Activated CD8-positive, alpha-beta T cell treated with anti-CD3 and anti-CD28 coated beads, Interleukin-2, amount 10 ng/mL, durations not matched to agents 7 days and 5 days (primary cell): ENCODE measurements around the gene TAMM41. TPM values are rescaled to one million over a fixed set of nuclear protein-coding genes. Genes with fewer than 3 reads are reported as not detected.

Source experiments
- ATAC-seq: fragments of 150-1000 bp; cut with Tn5 transposase; one replicate; pipeline ENCODE4 v1.10.0; 2021; ENCODE audit warnings: moderate library complexity
- CTCF ChIA-PET: fragments of 350-600 bp; sonication (Branson Sonifier 250); formaldehyde crosslinking; loops from one replicate; lab custom pipeline; 2021; ENCODE audit warnings: antibody characterized with exemption; lab: Charles Lee
- POLR2A ChIA-PET: fragments of 350-600 bp; sonication (Branson Sonifier 250); formaldehyde crosslinking; loops from one replicate; lab custom pipeline; 2021; ENCODE audit warnings: antibody characterized with exemption; lab: Charles Lee
- DNase-seq: peaks from one replicate; pipeline ENCODE4 v3.0.0-alpha.2; 2020
- H3K27ac Mint-ChIP-seq: one replicate; pipeline ENCODE4 v1.8.0; 2021; ENCODE audit warnings: mild to moderate bottlenecking, mixed read lengths
- H3K27me3 Mint-ChIP-seq: one replicate; pipeline ENCODE4 v1.8.0; 2021; ENCODE audit warnings: low read depth, mixed read lengths
- H3K36me3 Mint-ChIP-seq: one replicate; pipeline ENCODE4 v1.8.0; 2021; ENCODE audit warnings: low read depth, mixed read lengths
- H3K4me1 Mint-ChIP-seq: one replicate; pipeline ENCODE4 v1.8.0; 2021; ENCODE audit warnings: low read depth, mixed read lengths
- H3K4me3 Mint-ChIP-seq: one replicate; pipeline ENCODE4 v1.8.0; 2021; ENCODE audit warnings: mild to moderate bottlenecking, mixed read lengths
- H3K9me3 Mint-ChIP-seq: one replicate; pipeline ENCODE4 v1.8.0; 2022; ENCODE audit warnings: mixed read lengths; ENCODE audit not compliant: insufficient read depth
- total RNA-seq, 2 experiments: library from RNA; stranded (reverse); gene quantifications; one replicate each; pipeline ENCODE4 v1.2.3, GENCODE V29; 2021

TAMM41 gene
- total RNA-seq, 2 experiments from 2014 or later: 21.2 to 23.3 TPM

GRCh38 chr3:11808231-11808630 is 38.5 kb downstream of the TAMM41 start:
- Mint-ChIP-seq H3K4me1 (peaks cover 4% of the 10 kb centered on the region), H3K4me3 (no peak overlapping the region), H3K27ac (no peak overlapping the region), H3K27me3 (no peaks in the 10 kb centered on the region), H3K36me3 (peaks cover 46% of the 10 kb centered on the region), H3K9me3 (no peaks in the 10 kb centered on the region)
- ChIA-PET CTCF (no interaction called here), POLR2A (no interaction called here)
- ATAC-seq (no peak), DNase-seq (no peak)

DNA sequence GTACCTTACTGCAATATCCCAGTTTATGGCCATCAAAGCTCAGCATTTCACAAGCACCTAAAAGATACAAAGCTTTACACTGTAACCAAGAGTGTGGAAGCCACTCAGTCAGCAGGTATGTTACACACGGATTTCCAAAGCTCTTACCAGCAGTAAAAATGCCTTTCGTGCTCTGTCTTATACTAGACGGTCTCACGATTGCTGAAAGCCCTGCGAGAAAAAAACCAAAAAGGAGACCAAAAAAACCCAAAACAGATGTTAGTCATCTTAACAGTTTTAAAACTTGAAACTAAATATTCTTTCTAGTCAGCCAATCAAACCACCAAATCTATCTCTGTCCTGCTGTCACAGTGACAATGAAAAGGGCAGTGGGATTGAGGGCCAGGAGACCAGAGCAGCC is 39.0 kb downstream of the TAMM41 start:
- Mint-ChIP-seq H3K4me1 (peaks cover 4% of the 10 kb centered on the region), H3K36me3 (peaks cover 50% of the 10 kb centered on the region), H3K4me3 (no peak overlapping the region), H3K27ac (no peak overlapping the region), H3K27me3 (no peaks in the 10 kb centered on the region), H3K9me3 (no peaks in the 10 kb centered on the region)
- CTCF ChIA-PET: no interaction called here
- ATAC-seq: no peak
- DNase-seq: no peak
- POLR2A ChIA-PET: no interaction called here

GRCh38 chr3:11805716-11806115 is 41.0 kb downstream of the TAMM41 start:
- ChIA-PET POLR2A (no interaction called here), CTCF (interaction anchor here (1.1 kb wide), 1 partner anchor 426 kb away, joined by 3 read pairs; no protein-coding TSS in a partner anchor)
- H3K4me3 Mint-ChIP-seq: no peak overlapping the region
- no peak for DNase-seq
- no peaks in the 10 kb centered on the region for H3K9me3 Mint-ChIP-seq
- H3K36me3 Mint-ChIP-seq: peaks cover 61% of the 10 kb centered on the region
- H3K4me1 Mint-ChIP-seq: no peaks in the 10 kb centered on the region
- ATAC-seq: no peak
- no peaks in the 10 kb centered on the region for H3K27me3 Mint-ChIP-seq
- no peak overlapping the region for H3K27ac Mint-ChIP-seq

DNA sequence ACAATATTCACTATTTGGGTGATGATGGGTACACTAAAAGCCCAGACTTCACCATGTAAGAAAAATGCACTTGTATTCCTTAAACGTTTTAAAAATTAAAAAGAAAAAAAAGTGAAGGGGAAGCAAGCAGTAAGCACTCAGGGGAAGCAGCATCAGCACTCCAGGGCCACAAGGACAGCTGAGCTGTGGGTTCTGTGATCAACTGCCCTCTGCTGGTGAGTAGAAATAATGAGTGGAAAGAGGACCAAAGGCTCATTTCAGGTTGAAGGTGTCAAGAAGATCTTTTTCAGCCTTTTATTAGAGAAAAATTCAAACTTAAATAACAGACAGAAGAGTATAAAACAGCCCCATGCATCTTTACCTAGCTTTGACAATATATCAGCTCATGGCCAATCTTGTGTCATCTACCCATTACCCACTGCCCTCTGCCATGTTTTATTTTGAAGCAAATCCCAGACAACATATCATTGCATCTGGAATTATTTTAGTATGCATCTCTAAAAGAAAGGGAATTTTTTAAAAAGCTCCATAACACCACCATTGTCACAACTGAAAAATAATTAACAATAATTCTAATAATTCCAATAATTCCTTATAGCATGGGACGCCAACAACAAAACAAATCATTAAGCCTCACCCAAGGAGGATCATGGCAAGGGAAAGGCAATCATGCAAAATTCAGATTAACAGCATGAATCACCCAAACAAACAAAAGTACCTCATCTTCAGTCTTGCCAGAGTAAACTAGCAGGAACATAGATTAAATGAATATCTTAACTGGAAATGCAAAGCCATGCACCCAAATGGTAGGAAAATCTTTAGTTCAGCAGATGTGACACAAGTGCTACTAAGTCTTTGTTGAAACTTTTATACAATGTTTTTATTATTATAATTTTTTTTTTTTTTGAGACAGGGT is 42.5 kb downstream of the TAMM41 start:
- DNase-seq (peak; percentile 62), ATAC-seq (peak; percentile 89)
- H3K27ac Mint-ChIP-seq: no peak overlapping the region
- H3K4me3 Mint-ChIP-seq: no peak overlapping the region
- CTCF ChIA-PET: interaction anchor here (0.7 to 2.3 kb wide), 26 partner anchors 9 to 531 kb away, joined by 3 to 19 read pairs (median 4); partner anchors contain the start of genes ATG7, TAMM41 and VGLL4
- H3K36me3 Mint-ChIP-seq: peaks cover 72% of the 10 kb centered on the region
- H3K27me3 Mint-ChIP-seq: no peaks in the 10 kb centered on the region
- POLR2A ChIA-PET: no interaction called here
- H3K9me3 Mint-ChIP-seq: peaks cover 12% of the 10 kb centered on the region
- H3K4me1 Mint-ChIP-seq: peaks cover 8% of the 10 kb centered on the region

GRCh38 chr3:11799791-11800190 is 46.9 kb downstream of the TAMM41 start:
- Mint-ChIP-seq H3K27ac (peak overlapping the region; percentile 66), H3K4me1 (peaks cover 11% of the 10 kb centered on the region), H3K36me3 (peaks cover 77% of the 10 kb centered on the region), H3K4me3 (peak overlapping the region; percentile 16), H3K9me3 (peaks cover 15% of the 10 kb centered on the region), H3K27me3 (no peaks in the 10 kb centered on the region)
- ChIA-PET POLR2A (no interaction called here), CTCF (no interaction called here)
- no peak for DNase-seq
- peak; percentile 54 for ATAC-seq

- H3K4me3 Mint-ChIP-seq: no peak overlapping the region
- no peaks in the 10 kb centered on the region for H3K27me3 Mint-ChIP-seq
- H3K27ac Mint-ChIP-seq: no peak overlapping the region
- ChIA-PET CTCF (interaction anchor here (1.2 kb wide), 1 partner anchor 9 kb away, joined by 6 read pairs; no protein-coding TSS in a partner anchor), POLR2A (no interaction called here)
- H3K9me3 Mint-ChIP-seq: peaks cover 9% of the 10 kb centered on the region
- DNase-seq (no peak), ATAC-seq (no peak)
- H3K4me1 Mint-ChIP-seq: peaks cover 10% of the 10 kb centered on the region
- peaks cover 53% of the 10 kb centered on the region for H3K36me3 Mint-ChIP-seq
Observed at GRCh38 chr3:11794927-11795326, 51.8 kb downstream of the TAMM41 start.

DNA sequence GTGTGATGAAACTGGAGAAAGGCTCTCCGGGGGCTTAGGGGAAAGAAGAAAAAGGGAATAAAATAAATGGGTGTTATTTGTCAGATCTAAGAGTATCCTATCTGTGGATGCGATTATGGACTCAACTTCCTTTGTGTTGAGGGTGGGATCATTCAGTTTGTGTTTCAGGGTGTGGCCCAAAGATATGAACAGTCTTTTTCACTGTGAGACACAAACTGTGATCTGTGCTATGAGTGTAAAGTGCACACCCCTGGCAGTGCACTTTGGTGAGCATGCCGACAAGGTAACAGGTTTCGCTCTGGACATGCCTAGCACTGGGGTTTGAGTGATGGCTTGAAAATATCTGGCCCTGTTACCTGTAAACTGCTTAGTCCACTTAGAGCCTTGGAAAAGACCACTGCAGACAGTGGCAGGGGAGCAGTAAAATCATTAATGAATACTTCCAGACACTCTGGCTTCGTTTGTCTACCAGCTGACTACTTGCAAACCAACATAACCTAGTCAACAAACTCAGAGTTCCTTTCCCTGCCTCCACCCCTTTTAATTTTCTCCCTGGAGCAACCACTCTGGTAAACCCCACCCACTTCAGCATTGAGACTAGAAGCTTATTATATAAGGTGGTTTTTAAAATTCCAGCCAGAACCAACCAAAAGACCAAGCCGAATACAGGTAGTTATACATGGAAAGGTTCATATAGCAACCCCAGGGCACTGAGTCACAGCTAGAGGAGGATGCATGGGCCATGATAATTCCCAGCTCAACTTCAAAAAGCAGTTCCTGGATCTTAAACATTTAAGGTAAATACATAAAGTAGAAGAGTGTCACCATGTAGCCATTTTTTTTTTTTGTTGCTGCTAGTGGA is 55.1 kb downstream of the TAMM41 start:
- ChIA-PET CTCF (interaction anchor here (1.4 kb wide), 1 partner anchor 13 kb away, joined by 4 read pairs; no protein-coding TSS in a partner anchor), POLR2A (interaction anchor here (1.0 kb wide), 1 partner anchor 8 kb away, joined by 4 read pairs; no protein-coding TSS in a partner anchor)
- Mint-ChIP-seq H3K4me1 (peaks cover 4% of the 10 kb centered on the region), H3K36me3 (peaks cover 48% of the 10 kb centered on the region), H3K4me3 (no peak overlapping the region), H3K27ac (no peak overlapping the region), H3K9me3 (no peaks in the 10 kb centered on the region), H3K27me3 (no peaks in the 10 kb centered on the region)
- ATAC-seq: no peak
- no peak for DNase-seq

GRCh38 chr3:11789412-11789811 is 57.3 kb downstream of the TAMM41 start:
- no peaks in the 10 kb centered on the region for H3K27me3 Mint-ChIP-seq
- DNase-seq (no peak), ATAC-seq (no peak)
- peaks cover 18% of the 10 kb centered on the region for H3K4me1 Mint-ChIP-seq
- no peaks in the 10 kb centered on the region for H3K9me3 Mint-ChIP-seq
- no peak overlapping the region for H3K27ac Mint-ChIP-seq
- H3K4me3 Mint-ChIP-seq: no peak overlapping the region
- POLR2A ChIA-PET: interaction anchor here (0.6 kb wide), 1 partner anchor 22 kb away, joined by 3 read pairs; no protein-coding TSS in a partner anchor
- H3K36me3 Mint-ChIP-seq: peaks cover 50% of the 10 kb centered on the region
- CTCF ChIA-PET: no interaction called here

DNA sequence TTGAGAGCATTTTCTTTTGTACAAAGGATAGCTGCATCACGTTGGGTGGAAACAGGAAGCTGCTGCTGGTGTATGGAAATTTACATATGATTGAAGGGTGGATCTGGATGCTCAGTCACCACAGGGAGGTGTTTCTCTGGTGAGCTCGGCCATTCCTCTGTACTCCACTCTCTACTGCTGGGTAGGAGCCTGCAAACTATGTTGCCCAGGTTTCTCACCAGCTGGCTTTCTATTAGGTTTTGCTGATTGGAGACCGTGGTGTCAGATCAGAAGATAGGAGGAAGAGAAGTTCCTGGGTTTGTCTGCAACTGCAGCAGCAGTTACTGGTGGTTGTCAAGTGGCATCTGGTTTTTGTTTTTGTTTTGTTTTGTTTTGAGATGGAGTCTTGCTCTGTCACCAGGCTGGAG is 61.7 kb downstream of the TAMM41 start:
- peaks cover 26% of the 10 kb centered on the region for H3K4me1 Mint-ChIP-seq
- H3K36me3 Mint-ChIP-seq: peaks cover 44% of the 10 kb centered on the region
- peak overlapping the region; percentile 94 for H3K27ac Mint-ChIP-seq
- ChIA-PET POLR2A (interaction anchor here (1.2 kb wide), 1 partner anchor 15 kb away, joined by 8 read pairs; no protein-coding TSS in a partner anchor), CTCF (interaction anchor here (1.5 to 1.6 kb wide), 2 partner anchors 13 to 19 kb away, joined by 4 to 8 read pairs; no protein-coding TSS in a partner anchor)
- H3K9me3 Mint-ChIP-seq: no peaks in the 10 kb centered on the region
- ATAC-seq (peak; percentile 92), DNase-seq (peak; percentile 58)
- H3K4me3 Mint-ChIP-seq: no peak overlapping the region
- H3K27me3 Mint-ChIP-seq: no peaks in the 10 kb centered on the region

GRCh38 chr3:11780341-11780740 is 66.3 kb downstream of the TAMM41 start:
- ChIA-PET CTCF (interaction anchor here (1.8 kb wide), 1 partner anchor 10 kb away, joined by 4 read pairs; no protein-coding TSS in a partner anchor), POLR2A (no interaction called here)
- Mint-ChIP-seq H3K36me3 (peaks cover 14% of the 10 kb centered on the region), H3K9me3 (no peaks in the 10 kb centered on the region), H3K27me3 (no peaks in the 10 kb centered on the region), H3K4me3 (no peak overlapping the region), H3K4me1 (peaks cover 17% of the 10 kb centered on the region), H3K27ac (no peak overlapping the region)
- ATAC-seq: no peak
- no peak for DNase-seq

DNA sequence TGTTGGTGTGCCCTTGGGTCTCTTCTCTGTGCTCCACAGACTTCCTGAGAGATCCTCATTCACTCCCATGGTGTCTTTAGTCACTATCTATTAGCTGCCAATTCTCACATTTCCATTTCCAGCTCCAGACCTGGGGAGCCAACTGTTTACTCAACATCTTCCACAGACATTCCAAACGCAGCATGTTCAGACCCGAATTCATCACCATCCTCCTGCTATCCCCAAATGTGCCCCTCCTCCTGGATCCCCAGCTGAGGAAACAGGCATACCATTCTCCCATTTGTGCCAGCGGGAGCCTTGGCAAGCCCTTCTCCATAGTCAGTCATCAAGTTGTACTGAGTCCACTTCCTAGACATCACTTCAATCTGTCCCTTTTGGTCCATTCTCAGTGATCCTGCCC is 67.1 kb downstream of the TAMM41 start:
- CTCF ChIA-PET: no interaction called here
- Mint-ChIP-seq H3K4me1 (peaks cover 10% of the 10 kb centered on the region), H3K4me3 (no peak overlapping the region), H3K27ac (no peak overlapping the region), H3K36me3 (peaks cover 8% of the 10 kb centered on the region), H3K9me3 (no peaks in the 10 kb centered on the region), H3K27me3 (no peaks in the 10 kb centered on the region)
- no peak for ATAC-seq
- no peak for DNase-seq
- POLR2A ChIA-PET: interaction anchor here (0.7 kb wide), 1 partner anchor 509 kb away, joined by 3 read pairs; the partner anchor contains the start of gene PPARG
